Measurements from ENCODE around the gene ENPP7.

GRCh38 chr17:79722787-79723186 is 8.0 kb upstream of the ENPP7 start:
- TF ChIP-seq ZNF274 (IDR thresholded peaks at IDR 0.05; ENCODE audit: low read depth, low read length) (no peak), YY1 (IDR thresholded peaks at IDR 0.05; ENCODE audit: insufficient read depth, insufficient read length) (no peak)
